Right lung (tissue), 10 donors: ENCODE data around the gene BSND. TPM values are rescaled to one million over a fixed set of nuclear protein-coding genes. Genes with fewer than 3 reads are reported as not detected.
"Not testable (repeated sequence)": the region's sequence is repeated elsewhere in the genome, so short reads cannot be mapped to it uniquely, and the experiment has no call there.

Experiments
- DNase-seq, 2 donors: peaks; one replicate each; pipeline ENCODE4 v3.0.0-alpha.2; 2013
- long read RNA-seq, 8 donors: transcript quantifications; one replicate each; lab custom pipeline, GENCODE V29; 2026
- polyA plus RNA-seq, 5 donors: library from polyadenylated mRNA; unstranded; fragments of 120-200 nt; gene quantifications; one replicate each; pipeline versions ENCODE4 v1.2.1 to v1.2.3, GENCODE V29; 2013; ENCODE audit warnings: inconsistent platforms in 1 of 5, low replicate concordance in 1 of 5; ENCODE audit not compliant: insufficient read length in 5 of 5, insufficient read depth in 1 of 5

Gene BSND
- under 1 TPM in 3 of 5 donors, not detected in 2; 0.04 to 0.13 (median 0.06) TPM for polyA plus RNA-seq
- long read RNA-seq, donor 1 = 0 reads
- long read RNA-seq, donor 2 = 0 reads
- long read RNA-seq, donor 3 = 0 reads
- long read RNA-seq, donor 4 = 0 reads
- long read RNA-seq, donor 5 = 0 reads
- long read RNA-seq, donor 6 = 0 reads
- long read RNA-seq, donor 7 = 0 reads
- long read RNA-seq, donor 8 = 0 reads

DNA sequence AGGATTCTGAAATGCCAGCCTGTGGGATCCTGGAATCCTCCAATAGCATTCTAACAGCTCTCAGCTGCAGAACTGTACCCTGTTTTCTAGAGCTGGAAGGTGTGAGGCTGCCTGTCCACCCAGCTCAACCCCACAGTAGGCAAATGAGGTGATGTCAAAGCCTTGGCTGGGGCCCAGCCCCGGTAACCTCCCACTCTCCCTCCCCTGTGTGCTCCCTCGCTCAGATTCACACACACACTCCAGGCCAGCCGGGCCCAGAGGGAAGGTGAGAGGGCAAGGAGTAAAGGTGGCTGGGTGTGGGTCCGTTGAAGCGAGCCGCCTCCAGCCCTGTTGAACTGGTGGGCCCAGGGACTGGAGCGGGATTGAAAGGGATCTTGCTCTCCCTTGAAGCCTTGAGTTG lies at the start of gene BSND:
Gene BSND (plus strand): TSS at position 257 of the 400 bp plus-strand sequence. CDS start 254 bp downstream, outside the sequence.
- no peak for DNase-seq

DNA sequence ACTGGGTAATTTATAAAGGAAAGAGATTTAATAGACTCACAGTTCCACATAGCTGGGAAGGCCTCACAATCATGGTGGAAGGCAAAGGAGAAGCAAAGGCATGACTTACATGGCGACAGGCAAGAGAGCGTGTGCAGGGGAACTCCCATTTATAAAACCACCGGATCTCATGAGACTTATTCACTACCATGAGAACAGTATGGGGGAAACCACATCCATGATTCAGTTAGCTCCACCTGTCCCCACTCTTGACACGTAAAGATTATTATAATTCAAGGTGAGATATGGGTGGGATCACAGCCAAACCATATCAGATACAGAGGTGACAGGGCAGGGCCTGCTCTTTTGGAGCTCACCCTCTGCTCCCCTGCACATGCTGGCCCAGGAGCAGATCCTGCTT lies 49.7 kb upstream of the BSND start:
- DNase-seq = no peak

DNA sequence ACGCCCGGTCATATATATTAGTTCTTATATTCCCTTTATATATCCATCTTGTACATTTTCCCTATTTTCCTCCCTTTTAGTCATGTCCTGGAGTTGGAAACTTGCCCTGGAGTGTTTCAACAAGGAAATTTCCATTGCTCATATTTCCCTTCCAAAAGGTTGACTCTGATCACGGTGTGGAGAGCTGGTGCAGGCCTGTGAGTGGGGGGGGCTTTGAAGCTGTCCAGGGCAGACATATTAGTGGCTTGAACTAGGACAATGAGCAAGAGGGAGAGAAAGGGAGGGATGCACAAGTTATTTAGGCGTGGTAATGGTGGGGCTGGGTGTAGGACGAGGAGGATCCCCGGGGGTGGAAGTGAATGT lies 48.7 kb upstream of the BSND start:
- no peak for DNase-seq

DNA sequence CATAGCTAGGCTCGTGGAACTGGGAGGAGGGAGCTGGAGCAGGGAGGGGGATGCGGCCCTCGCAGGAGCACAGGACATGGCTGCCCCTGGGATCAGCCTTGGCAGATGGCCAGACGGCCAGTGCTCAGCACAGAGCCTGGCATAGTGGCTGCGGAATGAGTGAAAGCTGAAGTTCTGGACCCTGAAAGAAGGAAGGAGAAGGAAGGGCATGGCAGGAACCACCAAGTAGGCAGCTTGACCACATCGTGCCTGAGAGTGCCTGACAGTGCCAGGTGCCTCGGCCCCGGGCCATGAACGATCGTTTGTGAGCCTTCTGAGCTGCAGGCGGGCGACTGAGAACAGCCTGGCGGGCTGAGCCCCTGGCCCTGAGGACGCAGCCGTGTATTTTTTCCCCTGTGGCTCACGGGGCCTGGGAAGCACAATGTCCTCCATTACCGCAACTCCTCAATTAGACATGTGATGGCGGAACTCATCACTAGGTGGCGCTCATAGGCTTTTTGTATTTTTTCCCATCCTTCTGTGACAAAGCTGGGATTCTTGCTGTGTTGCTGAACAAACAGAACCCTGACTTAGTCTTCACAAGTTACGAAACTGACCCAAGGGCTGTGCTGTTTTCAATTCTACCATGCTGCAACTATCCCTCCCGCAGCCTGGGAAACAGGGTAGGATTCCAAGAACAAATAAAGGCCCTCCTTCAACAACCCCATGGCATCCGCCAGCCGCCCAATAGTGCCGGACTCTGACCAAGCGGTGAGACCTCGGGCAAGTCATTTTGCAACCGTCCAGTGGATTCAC lies 48.2 kb upstream of the BSND start:
- peak; percentile 67 to 79 for DNase-seq

DNA sequence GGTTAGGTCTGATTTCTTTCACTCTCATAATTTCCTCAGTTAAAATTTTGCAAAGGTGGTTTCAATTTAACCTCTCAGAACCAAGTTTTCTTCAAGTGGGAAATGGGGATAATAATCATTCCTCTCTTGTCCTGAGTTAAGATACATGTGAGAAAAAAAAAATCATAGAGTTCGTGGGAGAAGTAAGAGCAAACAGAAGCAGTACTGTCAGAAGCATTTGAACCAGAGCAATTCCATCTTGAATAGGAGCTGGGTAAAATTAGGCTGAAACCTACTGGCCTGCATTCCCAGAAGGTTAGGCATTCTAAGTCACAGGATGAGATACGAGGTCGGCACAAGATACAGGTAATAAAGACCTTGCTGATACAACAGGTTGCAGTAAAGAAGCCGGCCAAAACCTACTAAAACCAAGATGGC lies 46.9 kb upstream of the BSND start:
- DNase-seq = no peak

DNA sequence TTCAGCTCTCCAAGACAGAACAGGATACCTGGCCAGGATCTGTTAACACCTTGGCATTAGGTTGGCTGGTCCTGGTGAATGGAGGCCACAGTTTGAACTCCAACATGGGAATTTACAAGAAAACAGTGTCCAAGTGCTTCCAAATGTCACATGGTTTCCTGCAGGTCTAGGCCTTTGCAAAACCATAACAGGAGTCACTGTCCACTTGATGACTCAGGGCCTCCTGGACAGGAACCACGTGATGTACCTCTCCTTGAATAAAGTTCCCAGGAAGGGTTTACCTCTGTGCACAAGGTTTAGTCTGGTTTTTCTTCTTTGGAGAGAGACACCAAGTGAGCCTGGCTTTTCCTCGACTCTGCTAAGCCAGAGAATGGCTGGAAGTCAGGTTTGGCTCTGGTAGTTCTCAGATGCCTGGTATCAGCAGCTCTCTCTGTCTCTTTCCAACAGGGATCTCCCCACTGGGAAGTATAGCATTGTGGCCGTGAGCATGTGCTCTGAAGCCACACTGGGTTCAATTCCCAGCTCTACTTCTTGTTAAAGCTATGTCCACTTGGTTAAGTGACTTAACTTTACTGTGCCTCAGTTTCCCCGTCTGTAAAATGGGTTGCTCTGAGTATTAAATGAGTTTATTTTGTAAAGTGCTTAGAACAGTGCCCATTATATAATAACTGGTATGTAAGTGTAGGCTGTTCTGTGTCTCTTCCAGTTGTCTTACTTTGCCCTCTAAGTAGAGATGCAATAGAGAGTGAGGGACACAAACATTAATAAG lies 45.6 kb upstream of the BSND start:
- DNase-seq = no peak

DNA sequence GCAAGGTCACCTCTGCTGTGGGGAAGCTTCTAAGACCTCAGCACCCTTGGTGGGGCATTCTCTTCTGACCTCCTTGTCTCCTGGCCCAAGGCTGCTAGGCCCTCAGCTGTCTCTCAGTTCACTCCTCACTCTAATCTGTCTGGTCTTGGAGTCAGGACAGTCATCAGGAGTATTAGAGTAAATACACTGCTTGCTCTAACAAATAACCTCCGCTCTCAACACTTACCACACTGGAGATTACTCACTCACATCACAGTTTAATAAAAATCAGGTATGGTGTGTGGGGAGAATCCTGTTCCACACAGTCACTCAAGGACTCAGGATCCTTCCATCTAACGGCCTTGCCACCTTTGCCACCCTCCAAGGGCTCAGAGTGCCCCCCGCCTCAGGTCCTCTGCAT lies 44.9 kb upstream of the BSND start:
- DNase-seq = no peak

DNA sequence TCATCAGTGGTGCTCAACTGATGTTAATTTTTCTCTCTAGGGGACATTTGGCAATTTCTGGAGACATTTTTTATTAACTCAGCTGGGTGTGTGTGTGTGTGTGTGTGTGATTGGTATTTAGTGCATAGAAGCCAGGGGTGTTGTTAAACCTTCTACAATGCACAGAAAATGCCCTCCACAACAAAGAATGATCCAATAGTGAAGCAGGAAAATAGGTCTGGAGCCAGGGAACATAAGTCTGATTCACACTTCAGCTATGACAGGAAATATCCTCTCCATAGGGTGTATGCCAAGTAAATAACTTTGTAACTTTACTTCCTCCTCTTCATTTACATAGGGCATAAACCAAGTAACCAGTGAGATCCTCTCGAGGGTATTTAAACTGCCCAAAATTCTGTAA lies 43.4 kb upstream of the BSND start:
- DNase-seq = no peak

DNA sequence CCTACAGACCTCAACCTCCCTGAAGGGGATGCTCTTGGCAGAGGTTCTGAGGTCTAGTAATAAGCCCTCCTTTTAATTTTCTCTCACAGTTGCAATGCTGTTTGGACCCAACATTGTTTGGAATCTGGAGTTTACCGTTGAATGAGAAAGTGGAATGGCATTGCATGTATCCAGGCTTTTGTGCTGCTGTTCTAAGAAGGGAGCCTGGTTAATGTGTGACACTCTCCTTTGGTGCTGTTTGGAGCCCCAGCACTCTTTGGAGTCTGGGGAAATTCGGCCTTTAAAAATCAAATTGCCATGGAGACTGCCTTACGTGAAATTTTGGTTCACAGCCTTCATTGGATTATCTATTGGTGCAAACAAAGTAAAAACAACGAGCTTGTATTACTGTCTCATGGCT lies 42.0 kb upstream of the BSND start:
- no peak for DNase-seq

DNA sequence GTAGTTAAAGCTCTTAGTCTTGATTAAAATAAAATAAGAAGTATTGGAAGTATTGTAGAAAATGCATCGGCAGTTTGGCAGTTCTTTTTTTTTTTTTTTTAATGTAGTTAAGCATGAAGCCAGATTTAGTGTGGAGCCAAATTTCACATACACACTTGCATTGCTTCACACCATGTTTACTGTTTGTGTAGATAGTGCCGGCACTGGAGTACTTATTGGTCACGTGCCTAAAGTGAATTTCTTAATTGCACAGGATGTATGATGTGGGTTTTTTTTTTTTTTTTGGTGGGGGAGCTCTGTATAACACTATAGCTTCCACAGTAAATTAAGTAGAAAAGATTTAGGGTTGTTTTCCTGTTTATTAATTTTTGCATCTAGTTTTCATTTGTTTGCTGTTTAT lies 39.5 kb upstream of the BSND start:
- DNase-seq = no peak

DNA sequence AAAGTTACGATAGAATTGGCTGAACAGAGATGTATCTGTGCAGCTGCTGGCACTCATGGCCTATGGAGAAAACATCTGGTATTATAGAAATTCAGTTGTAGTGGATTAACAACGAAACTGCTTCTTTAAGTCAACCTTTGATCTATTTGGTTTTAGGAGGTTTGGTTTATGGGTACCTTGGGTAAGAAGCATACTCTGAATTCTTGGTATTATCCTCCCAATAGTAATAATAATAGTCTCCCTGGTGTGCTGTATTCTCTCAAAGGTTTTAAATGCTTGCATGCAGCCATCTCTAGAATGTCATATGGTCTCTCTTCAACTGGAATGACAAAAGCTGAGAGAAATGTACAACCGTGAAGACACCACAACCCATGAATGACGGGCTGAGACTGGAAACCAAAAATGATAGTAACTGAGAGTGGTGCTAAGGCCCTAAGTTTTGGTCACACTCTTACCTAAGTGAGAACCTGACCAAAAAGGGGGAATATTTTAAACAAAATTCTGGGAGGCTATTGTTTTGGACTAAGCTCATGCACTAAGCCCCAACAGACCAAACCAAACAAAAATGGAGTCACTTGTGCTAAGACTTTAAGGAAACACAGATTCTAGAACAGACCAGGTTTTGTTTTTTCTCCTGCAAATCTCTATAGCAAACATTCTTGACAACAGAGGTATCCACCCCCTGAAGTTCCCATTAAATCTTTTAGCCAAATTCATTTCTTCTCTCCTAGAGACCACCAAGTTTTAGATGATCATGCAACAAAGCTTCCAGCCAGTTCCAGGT lies 35.9 kb upstream of the BSND start:
- DNase-seq = no peak

DNA sequence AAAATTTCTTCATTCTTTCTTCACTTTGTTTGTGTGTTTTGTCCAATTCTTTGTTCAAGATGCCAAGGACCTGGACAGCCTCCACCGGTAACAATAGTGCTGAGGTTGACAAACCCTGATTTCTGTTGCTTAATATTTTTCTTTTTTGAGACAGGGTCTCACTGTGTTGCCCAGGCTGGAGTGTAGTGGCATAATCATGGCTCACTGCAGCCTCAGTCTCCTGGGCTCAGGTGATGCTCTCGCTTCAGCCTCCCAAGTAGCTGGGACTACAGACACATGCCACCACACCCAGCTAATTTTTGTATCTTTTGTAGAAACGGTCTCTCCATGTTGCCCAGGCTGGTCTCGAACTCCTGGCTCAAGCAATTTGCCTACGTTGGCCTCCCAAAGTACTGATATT lies 34.9 kb upstream of the BSND start:
- not testable (repeated sequence) for DNase-seq

DNA sequence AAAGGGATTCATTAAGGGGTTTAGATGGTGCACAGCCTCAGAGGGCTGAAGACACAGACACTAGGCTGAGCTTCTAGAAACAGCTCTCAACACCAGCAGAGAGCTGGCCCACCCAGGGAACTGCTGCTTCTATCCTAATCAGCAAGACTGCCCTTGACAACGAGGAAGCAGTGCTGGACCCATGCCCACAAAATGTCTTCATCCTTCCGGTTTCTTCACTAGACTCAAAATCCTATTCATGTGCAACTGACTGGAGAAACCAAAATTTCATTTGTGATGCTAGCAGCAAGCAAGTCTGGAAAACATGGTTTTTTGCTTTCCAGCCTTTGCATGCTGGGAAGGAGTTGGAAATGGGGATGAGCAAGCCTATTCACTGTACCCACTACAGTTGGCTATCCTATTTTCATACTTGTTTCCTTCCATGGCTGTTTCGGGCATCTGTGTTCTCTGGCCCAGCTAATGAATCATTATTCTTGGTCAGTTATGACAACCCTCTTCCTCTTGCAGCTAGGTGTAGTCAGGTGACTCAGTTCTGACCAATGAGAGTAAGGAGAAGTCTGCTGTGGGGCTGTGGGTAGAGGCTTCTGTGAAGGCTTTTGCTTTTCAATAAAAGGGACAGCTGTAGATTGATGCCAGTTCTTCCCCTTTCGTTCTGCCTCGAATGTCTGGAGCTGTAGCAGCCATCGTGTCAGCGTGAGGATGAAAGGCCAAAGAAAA lies 33.0 kb upstream of the BSND start:
- DNase-seq = peak; percentile 51 to 75

DNA sequence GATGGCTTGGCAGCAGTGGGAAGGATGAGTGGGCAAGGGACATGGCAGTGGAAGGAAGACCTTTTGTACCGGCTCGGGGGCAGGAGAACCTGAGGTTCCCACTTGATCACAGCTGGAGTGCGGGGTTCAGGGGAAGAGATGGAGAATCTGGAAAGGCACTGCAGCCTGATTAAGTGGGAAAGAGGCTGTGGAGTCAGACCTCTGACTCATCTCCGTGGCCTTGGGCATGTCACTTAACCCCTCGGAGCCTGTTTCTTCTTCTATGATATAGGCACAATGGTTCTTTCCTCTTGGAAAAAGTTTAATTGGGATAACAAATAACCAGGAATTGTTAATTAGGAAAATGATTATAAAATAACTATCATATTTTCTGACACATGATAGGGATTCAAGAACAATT lies 31.4 kb upstream of the BSND start:
- DNase-seq = no peak

DNA sequence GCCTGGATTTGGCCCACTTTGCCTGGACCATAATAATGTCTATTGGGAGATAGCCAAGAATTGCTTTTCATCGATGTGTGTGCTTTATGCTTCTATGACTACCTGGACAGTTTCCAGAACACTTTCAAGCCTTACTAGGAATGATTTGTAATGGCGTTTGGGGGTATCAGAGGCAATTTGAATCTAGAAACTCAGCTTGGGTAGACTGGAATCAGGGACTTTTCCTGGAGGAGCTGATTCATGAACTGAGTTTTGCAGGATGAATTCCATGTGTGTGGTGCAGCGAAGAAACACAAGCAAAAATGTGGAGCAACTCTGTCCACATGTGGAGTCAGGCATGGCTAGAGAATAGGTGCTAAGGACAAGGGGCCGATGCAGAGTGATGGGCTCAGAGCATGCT lies 30.2 kb upstream of the BSND start:
- no peak for DNase-seq

DNA sequence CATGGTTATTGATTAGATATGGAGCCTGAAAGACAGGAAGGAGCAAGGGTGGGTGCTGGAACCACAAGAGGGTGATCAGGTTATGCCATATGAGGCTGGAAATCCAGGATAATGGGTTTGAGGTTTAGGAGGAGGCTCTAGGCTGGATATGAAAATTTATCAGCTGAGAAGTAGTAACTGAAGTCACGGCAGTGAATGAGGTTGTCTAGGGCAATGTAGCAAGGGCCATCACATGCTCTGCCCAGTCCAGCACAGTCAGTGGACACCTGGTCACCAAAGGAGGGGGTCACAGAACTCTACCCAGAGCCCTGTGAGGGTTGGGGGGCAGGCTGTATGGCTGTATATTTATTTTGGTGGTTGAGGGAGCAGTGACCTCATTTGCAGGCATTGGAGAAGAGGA lies 28.9 kb upstream of the BSND start:
- no peak for DNase-seq

DNA sequence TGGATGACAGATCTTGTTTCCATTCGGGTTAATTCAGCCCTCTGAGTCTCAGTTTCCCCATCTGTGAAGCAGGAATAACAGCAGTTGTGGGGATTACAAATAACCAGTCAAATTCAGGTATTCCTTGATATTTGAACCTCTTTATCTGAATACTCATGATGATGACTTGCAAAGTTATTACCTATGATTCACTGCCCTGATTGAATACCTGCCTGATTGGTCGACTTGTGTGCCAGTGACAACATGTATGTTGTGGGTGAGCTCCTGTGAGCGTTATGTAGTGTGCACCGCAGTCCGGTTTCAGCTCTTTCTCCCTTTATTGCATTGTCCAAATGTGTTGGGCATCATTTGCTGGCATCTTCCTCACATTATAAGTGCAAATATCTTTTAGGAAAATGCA lies 27.8 kb upstream of the BSND start:
- no peak for DNase-seq

DNA sequence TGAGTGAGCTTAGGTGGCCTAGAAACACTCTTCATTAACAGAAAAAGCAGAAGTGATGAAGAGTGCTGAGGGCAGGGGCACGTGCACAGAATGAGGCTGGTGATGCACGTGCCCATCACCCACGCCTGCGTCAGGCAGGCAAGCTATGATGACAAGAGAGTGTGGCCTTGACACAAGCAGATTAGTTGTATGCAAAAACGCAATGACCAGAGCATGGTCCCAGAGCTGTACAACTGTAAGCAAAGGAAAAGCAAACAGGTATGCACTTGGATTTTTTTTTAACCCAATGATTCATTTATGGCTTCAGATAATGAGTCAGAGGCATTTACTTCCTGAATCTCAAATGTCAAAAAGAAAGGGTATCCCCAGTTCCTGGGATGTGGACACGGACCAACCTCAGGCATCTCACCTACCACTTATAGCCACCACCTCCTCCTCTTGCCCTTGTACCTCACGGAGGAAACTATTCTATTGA lies 27.4 kb upstream of the BSND start:
- DNase-seq = no peak

DNA sequence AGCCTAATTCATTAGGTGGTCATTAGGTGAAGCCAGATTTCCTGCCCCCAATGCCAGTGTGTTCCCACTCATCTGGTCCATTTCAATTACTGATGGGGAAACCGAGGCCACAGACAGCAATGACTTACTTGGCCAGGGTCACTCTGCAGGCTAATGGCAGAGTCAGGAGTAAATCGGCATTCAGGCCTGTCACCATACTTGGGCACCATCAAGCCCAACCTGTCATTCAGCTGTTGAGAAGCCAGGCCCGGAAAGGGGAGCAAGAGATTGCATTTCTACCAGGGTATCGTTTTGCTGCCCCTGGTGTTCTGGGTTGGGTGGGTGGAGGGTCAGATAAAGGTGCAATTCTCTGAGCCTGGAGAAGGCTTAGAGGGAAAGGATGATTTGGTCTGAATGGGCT lies 26.3 kb upstream of the BSND start:
- DNase-seq = no peak

DNA sequence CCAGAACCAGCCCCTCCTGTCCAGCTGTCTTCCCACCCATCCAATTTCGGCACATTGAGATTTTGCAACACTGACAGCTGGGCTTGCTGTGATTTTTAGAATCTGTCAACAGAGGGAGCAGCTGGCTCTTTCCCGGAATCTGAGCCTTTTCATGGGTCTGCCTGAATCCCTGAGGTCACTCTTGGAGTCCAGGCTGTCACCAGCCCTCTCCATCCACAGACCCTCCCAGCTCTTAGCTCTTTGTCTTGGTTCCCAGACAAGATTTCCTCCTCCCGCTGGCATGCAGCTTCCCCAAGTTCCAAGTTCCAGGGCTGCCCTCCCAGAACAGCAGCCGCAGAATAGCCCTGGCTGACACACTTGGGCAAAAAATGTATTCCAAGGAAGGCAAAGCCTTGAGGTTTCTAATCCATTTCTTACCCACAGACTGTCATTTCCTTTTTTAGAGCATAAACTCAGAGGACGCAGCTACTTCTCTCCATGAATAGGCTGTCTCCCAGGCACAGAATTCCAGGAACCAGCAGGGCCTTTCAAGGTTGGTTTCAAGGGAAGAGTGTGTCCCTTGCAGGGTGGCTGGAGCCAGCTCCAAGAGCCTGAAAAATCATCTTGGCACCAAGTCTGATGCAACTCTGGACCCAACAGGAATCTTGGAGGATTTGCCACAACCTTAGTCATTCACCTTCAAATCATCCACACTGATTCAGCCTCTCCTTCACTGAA lies 25.4 kb upstream of the BSND start:
- peak; percentile 52 to 58 for DNase-seq
